GM06990 (cell line): ENCODE data around the gene F2RL3.
"Not testable (repeated sequence)": the region's sequence is repeated elsewhere in the genome, so short reads cannot be mapped to it uniquely, and the experiment has no call there.

Experiments
- DNase-seq: peaks from one replicate; pipeline ENCODE4 v3.0.0-alpha.2; 2011; ENCODE audit not compliant: insufficient read length; ENCODE audit errors: extremely low read depth
- H3K27me3 ChIP-seq: replicated peaks from 2 replicates; pipeline ENCODE4 v1.6.0; 2011; ENCODE audit warnings: low read length; ENCODE audit not compliant: control insufficient read depth, insufficient read depth
- H3K36me3 ChIP-seq: 2 replicates; pipeline ENCODE4 v1.5.1; 2011; ENCODE audit warnings: low read length; ENCODE audit not compliant: control insufficient read depth, insufficient read depth
- H3K4me3 ChIP-seq: replicated peaks from 2 replicates; pipeline ENCODE4 v1.5.1; 2011; ENCODE audit warnings: low read depth, mild to moderate bottlenecking, control low read depth, low read length
- TF ChIP-seq, protein P1 (sequence below): IDR thresholded peaks from 2 replicates; pipeline ENCODE4 v1.5.1; 2011; ENCODE audit warnings: low read length, control low read depth, mild to moderate bottlenecking, inconsistent platforms; ENCODE audit not compliant: insufficient read depth, poor library complexity, severe bottlenecking

F2RL3 gene

DNA sequence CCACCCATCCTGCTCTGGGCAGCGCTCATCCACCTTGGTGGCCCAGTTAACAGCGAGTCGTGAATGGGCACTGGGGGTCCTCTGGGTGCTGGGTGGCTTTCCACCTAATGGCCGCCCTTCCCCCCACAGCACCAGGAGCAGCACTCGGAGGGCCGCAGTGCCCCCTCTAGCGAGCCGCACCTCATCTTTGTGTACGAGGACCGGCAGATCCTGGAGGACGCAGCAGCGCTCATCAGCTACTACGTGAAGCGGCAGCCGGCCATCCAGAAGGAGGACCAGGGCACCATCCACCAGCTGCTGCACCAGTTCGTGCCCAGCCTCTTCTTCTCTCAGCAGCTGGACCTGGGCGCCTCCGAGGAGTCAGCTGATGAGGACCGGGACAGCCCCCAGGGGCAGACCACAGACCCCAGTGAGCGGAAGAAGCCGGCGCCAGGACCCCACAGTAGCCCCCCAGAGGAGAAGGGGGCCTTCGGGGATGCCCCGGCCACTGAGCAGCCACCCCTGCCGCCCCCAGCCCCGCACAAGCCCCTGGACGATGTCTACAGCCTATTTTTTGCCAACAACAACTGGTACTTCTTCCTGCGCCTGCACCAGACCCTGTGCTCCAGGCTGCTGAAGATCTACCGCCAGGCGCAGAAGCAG, 19.3 kb upstream of the F2RL3 start:
- TF ChIP-seq, protein P1, sequence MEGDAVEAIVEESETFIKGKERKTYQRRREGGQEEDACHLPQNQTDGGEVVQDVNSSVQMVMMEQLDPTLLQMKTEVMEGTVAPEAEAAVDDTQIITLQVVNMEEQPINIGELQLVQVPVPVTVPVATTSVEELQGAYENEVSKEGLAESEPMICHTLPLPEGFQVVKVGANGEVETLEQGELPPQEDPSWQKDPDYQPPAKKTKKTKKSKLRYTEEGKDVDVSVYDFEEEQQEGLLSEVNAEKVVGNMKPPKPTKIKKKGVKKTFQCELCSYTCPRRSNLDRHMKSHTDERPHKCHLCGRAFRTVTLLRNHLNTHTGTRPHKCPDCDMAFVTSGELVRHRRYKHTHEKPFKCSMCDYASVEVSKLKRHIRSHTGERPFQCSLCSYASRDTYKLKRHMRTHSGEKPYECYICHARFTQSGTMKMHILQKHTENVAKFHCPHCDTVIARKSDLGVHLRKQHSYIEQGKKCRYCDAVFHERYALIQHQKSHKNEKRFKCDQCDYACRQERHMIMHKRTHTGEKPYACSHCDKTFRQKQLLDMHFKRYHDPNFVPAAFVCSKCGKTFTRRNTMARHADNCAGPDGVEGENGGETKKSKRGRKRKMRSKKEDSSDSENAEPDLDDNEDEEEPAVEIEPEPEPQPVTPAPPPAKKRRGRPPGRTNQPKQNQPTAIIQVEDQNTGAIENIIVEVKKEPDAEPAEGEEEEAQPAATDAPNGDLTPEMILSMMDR, result no peak
- Histone ChIP-seq H3K4me3 (no peak overlapping the region), H3K27me3 (no peaks in the 10 kb centered on the region), H3K36me3 (peaks cover 39% of the 10 kb centered on the region)
- DNase-seq, result no peak

DNA sequence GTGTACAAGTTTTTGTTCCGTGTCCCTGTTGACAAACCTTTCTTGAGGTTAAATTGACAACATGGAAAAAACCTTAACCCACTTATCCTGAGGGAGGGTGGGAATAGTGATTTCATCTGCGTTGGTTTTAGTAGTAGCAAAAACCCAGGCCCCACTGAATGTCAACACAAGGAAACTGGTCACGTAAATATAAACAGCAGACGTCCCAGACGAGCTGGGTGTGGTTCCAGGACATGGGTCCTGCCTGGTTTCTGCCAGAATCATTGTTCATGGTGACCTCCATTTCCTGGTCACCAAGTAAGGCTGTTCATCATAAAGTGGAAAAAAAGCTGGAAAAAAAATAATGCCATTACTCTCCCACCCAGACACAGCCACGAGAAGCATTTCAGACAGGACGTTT, 16.9 kb upstream of the F2RL3 start:
- DNase-seq, result no peak
- TF ChIP-seq, protein P1, result no peak
- no peak overlapping the region for H3K4me3 ChIP-seq
- peaks cover 37% of the 10 kb centered on the region for H3K36me3 ChIP-seq
- H3K27me3 ChIP-seq, result no peaks in the 10 kb centered on the region

DNA sequence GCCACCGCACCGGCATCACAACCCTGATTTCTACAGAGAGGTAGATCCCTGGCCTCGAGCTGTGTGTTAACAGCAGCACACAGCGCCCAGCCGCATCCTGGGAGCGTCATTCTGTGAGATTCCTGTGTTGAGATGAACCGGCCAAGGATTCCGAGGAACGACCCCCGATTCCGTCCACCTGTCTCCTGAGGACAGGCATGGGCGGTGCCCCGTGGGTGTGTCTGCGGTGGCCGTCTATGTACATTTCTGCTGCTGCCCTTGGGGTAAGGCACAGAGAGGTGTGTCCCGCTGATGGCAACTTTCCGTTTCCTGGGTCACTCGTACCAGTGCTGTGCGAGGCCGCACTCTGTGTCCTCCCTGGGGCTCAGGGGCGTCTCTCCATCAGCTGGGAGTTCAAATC, 16.1 kb upstream of the F2RL3 start:
- Histone ChIP-seq H3K4me3 (no peak overlapping the region), H3K27me3 (no peaks in the 10 kb centered on the region), H3K36me3 (peaks cover 37% of the 10 kb centered on the region)

DNA sequence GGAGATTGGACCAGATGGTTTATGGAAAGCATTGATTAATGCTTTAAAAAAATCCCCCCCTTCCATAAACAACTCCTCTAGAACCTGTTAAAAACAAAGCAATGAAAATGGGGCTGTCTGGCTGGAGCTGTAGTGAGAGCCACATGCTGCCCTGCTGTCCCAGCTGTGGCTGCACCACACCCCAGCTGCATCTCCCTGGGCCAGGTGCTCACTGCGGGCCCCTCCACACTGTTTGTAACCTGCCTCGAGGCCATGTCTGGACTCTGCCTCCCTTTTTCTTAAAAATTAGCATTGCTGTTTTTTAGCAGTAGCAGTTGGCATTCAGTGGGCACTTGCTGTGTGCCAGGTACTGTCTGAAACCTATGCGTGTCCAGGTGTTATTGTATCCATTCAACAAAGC, 15.2 kb upstream of the F2RL3 start:
- no peaks in the 10 kb centered on the region for H3K27me3 ChIP-seq
- DNase-seq, result no peak
- TF ChIP-seq, protein P1, result no peak
- H3K4me3 ChIP-seq, result no peak overlapping the region
- peaks cover 34% of the 10 kb centered on the region for H3K36me3 ChIP-seq

More for the DNA sequence above, 16.1 kb upstream of the F2RL3 start:
- no peak for DNase-seq
- TF ChIP-seq, protein P1, result no peak

DNA sequence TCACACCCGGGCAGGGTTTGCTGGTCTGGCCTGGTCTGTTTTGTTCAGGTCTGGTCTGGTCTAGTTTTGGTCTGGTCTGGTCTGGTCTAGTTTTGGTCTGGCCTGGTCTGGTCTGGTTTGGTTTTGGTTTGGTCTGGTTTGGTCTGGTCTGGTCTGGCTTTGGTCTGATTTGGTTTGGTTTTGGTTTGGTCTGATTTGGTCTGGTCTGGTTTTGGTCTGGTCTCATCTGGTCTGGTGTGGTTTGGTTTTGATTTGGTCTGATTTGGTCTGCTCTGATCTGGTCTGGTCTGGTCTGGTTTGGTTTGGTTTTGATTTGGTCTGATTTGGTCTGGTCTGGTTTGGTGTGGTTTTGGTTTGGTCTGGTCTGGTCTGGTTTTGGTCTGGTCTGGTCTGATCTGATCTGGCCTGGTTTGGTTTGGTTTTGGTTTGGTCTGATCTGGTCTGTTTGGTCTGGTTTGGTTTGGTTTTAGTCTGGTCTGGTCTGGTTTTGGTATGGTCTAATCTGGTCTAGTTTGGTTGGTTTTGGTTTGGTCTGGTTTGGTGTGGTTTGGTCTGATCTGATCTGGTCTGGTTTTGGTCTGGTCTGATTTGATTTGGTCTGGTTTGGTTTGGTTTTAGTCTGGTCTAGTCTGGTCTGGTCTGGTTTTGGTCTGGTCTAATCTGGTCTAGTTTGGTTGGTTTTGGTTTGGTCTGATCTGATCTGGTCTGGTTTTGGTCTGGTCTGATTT, 14.4 kb upstream of the F2RL3 start:
- Histone ChIP-seq H3K4me3 (no peak overlapping the region), H3K27me3 (no peaks in the 10 kb centered on the region), H3K36me3 (peaks cover 32% of the 10 kb centered on the region)
- DNase-seq, result no peak
- TF ChIP-seq, protein P1, result no peak

DNA sequence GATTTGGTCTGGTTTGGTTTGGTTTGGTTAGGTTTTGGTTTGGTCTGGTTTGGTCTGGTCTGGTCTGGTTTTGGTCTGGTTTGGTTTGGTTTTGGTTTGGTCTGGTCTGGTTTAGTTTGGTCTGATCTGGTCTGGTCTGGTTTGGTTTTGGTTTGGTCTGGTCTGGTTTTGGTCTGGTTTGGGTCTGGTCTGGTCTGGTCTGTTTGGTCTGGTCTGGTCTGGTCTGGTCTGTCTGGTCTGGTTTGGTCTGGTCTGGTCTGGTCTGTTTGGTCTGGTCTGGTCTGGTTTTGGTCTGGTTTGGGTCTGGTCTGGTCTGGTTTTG, 13.9 kb upstream of the F2RL3 start:
- peaks cover 34% of the 10 kb centered on the region for H3K36me3 ChIP-seq

More for the DNA sequence above, 13.9 kb upstream of the F2RL3 start:
- not testable (repeated sequence) for DNase-seq, H3K27me3 ChIP-seq, H3K4me3 ChIP-seq
